ENCODE data around the gene TAF1.
"Not testable (repeated sequence)": the region's sequence is repeated elsewhere in the genome, so short reads cannot be mapped to it uniquely, and the experiment has no call there.

DNA sequence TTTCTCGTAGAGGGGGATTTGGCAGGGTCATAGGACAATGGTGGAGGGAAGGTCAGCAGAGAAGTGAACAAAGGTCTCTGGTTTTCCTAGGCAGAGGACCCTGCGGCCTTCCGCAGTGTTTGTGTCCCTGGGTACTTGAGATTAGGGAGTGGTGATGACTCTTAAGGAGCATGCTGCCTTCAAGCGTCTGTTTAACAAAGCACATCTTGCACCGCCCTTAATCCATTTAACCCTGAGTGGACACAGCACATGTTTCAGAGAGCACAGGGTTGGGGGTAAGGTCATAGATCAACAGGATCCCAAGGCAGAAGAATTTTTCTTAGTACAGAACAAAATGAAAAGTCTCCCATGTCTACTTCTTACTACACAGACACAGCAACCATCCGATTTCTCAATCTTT lies 85.4 kb downstream of the TAF1 start:
- TF ChIP-seq, protein P1, sequence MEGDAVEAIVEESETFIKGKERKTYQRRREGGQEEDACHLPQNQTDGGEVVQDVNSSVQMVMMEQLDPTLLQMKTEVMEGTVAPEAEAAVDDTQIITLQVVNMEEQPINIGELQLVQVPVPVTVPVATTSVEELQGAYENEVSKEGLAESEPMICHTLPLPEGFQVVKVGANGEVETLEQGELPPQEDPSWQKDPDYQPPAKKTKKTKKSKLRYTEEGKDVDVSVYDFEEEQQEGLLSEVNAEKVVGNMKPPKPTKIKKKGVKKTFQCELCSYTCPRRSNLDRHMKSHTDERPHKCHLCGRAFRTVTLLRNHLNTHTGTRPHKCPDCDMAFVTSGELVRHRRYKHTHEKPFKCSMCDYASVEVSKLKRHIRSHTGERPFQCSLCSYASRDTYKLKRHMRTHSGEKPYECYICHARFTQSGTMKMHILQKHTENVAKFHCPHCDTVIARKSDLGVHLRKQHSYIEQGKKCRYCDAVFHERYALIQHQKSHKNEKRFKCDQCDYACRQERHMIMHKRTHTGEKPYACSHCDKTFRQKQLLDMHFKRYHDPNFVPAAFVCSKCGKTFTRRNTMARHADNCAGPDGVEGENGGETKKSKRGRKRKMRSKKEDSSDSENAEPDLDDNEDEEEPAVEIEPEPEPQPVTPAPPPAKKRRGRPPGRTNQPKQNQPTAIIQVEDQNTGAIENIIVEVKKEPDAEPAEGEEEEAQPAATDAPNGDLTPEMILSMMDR (IDR thresholded peaks at IDR 0.05) = not testable (repeated sequence)
- not testable (repeated sequence) for TF ChIP-seq POLR2A (IDR thresholded peaks at IDR 0.05)
